G401 (cell line): ENCODE measurements around the gene COL20A1. TPM values are rescaled to one million over a fixed set of nuclear protein-coding genes. Genes with fewer than 3 reads are reported as not detected.
A peak's percentile ranks its signal among the peaks of the same experiment; 100 is the strongest.

Experiments
- DNase-seq: peaks from one replicate; pipeline ENCODE4 v3.0.0-alpha.2; 2015; ENCODE audit warnings: low spot score
- in situ Hi-C: cut with HindIII; loops from 2 replicates; pipeline ENCODE4 v1.10.0; 2016; ENCODE audit warnings: low sequenced_read_pairs, mixed read lengths
- total RNA-seq: library from RNA; depleted of rRNA; stranded (reverse); fragments of >200 nt; shearing (Covaris generic); gene quantifications from 2 replicates; pipeline ENCODE4 v1.2.3, GENCODE V29; 2014

COL20A1 gene
- total RNA-seq, 1 experiment from 2014 or later: not detected

DNA sequence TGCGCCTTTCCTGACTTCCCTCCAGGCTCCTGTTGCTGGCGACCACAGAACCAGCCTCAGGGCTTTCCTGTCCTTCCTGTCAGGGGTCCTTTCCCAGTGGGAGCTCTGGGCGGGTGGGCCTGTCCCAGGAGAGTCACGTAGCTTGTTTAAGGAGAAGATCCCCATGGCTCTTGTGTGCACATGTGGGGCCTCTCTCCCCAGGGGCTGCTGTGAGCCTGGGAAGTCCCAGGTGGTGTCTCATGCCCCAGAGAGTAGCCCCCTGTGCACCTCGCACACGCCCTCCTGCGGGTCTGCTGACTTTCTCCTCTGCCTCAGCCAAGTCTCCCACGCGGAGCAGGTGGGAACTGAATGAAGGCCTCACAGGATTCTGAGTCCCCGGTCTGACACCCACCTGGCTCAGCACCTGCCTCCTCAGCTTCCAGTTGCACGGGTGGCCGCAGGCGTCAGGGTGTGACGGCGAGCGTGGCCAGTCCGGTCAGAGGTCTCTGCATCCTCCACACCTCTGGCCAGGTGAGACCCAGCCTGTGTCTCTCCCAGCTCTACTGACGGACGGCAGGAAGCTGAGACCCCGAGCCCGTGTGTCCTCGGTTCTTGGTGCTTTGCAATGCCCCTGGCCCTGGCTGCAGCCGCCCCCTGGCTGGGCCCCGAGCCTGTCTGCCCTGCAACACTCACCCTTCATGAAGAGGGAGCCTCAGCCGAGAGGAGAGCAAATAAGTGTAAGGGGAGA is 33.1 kb upstream of the COL20A1 start:
- DNase-seq: no peak
- in situ Hi-C loops: no loop called here

DNA sequence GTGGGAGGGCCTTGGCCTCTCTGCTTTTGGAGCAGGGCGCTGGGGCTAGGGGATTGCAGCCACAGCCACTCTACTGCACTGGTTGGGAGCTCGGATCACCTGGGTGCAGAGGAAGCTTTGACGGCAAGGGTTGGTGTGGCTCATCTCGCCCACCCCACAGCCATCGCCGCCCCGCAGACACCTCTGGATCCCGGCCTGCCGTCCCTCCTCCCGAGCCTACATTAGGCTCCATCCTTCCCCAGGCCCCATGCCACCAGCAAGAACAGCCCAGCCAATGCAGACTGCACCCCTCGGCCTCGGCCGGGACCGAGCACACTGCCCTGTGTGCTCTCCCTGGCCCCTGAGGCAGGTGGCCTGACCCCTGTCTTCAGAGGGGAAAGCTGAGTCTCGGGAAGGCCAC is 32.5 kb upstream of the COL20A1 start:
- DNase-seq: no peak
- in situ Hi-C loops: no loop called here

DNA sequence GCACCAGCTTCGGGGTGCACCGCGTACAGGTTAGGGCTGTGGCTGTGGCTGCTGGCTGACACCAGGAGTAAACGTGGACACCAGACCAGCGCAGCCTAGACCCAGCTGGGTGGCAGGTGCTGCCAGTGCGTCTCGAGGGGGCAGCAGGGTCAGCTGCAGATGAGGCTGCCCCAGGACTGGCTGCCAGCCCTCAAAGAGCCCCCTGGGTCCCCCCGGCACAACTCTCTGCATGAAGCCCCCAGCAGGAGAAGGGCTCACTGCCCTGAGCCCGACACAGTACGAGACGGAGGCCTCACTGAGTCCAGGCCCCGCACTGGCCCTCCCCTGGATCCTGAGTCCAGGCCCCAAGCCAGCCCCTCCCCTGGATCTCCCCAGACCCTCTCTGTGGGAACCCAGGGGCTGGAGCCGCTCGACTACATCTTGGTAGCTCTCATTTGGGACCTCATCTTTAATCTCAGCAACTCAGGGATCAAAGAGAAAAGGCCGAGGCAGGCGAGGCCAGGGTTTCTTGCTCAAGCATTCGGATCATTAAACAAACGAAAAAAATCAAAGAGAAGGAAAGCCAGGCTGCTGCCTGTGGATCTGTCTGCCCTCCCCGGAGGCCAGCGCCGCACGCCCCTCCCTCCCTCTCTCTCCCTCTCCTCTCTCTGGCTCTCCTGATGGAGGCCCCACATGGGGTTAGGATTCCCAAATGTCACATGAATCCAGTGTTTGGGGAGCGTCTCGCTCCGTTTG is 31.8 kb upstream of the COL20A1 start:
- in situ Hi-C loops: no loop called here
- DNase-seq: no peak

- in situ Hi-C loops: no loop called here
- no peak for DNase-seq
Measured at GRCh38 chr20:63261795-63262528, 31.0 kb upstream of the COL20A1 start.

GRCh38 chr20:63262836-63263235 is 30.1 kb upstream of the COL20A1 start:
- DNase-seq: no peak
- in situ Hi-C loops: no loop called here

GRCh38 chr20:63264000-63264399 is 29.0 kb upstream of the COL20A1 start:
- in situ Hi-C loops: no loop called here
- no peak for DNase-seq

DNA sequence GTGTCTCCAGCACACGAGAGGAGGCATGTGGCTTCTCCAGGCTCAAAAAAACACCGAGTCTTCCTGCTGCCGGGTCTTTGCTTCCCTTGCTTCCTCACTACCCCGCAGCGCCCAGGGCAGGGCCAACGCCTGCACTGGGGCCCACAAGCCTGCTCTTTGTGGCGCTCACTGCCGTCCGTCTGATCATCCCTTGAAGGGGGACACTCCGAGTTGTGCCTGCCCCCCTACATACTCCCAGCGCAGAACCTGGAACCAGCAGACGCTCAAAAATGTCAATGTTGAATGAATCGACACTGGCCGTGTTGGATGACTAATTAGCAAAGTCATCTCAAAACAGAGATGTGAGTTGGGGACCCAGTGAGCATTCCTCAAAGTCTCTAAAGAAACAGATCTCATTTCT is 28.5 kb upstream of the COL20A1 start:
- in situ Hi-C loops: no loop called here
- DNase-seq: no peak

DNA sequence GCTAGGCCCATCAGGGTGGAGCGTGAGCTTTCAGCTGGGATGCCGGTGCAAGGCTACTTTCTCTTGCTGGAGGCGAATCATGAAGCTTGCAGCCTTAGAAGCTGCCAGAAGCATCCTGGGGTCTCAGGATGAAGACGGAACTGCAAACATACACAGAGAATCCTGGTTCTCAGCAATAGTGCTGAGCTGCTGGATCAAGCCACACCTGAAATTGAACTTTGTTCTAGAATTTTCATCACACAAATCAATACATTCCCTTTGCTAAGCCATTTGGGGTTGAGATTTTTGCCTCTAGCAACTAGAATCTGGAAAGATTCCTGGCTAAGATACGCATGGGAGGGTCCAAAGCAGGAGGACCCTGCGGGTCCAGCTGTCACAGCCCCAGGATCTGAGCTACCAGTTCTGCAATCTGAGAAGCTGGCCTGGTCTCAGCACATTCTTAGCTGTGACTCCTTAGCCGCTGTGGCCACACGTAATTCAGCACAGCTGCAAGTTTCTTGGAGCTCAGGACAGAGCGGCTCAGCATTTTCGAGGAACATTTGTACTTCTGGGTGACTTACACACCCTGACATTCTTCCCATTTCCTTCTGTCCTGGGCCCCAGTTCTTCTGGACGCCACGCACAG is 27.0 kb upstream of the COL20A1 start:
- in situ Hi-C loops: no loop called here
- DNase-seq: peak; percentile 43

DNA sequence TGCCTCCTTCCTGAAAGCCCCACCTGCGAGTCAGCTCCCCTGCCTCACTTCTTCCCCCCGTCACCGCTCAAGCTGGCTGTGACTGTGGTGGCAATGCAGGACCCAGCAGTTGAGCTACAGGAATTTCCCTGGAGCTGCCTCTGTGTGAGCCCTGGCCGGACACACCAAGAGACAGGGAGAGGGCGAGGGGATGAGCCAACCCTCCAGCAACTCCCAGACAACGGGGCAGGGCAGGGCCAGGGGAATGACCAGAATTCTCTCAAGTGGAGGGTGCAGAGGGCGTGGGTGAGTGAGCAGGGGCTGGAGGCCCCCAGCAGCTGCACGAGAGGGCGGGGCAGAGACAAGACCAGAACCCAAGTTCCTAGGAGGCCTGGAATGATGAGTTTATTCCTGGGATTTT is 25.3 kb upstream of the COL20A1 start:
- in situ Hi-C loops: no loop called here
- DNase-seq: no peak

DNA sequence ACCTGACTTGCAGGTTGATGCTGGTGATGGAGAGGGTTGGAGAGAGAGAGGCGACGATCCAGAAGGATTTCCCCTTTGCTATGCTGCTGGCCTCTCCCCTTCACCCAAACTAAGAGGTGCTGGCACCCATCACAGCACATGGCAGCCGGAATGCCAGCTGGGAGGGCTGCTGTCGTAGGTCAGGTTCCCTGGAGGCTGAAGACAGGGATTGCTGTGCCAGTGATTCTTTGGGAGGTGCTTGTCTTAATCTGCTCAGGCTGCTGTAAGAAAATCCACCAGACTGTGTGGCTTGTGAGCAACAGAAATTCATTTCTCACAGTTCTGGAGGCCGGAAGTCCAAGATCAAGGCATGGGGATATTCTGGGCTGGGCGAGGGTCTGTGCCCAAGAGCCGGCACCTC is 24.7 kb upstream of the COL20A1 start:
- in situ Hi-C loops: no loop called here
- no peak for DNase-seq

DNA sequence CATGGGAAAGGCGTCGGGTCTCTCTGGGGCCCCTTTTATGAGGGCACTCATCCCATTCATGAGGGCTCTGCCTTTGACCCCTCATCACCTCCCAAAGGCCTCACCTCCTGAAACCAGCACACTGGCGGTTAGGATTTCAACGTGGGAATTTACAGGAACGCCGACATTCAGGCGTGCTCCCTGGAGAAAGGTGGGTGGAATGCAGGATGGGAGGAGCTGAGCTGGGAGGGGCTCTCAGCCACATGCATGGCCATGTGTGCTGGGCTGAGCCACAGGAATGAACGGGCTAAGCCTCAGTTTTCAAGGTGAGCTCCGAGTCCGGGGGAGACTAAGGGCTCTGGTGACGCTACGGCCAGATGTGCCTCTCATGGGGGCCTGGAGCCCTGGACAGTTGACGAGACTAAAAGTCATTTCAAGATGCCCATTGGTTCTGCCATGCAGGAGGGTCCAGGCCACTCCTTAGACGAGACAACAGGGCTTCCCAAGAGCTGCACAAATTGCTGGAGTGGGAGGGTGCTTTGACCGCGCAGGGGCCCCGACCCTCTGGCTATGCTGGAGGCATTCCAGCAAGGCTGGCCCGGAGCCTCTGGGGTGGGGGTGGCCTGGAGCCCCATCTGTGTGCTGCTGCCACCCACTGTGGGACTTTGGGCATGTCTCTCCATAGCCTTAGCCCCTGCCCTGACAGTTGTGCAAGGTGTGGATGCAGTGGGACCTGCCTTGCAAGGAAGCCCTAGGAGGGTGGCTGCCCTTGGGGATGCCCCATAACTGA is 24.1 kb upstream of the COL20A1 start:
- in situ Hi-C loops: no loop called here
- DNase-seq: no peak

- DNase-seq: no peak
- in situ Hi-C loops: no loop called here
Measured at GRCh38 chr20:63269724-63270123, 23.3 kb upstream of the COL20A1 start.

DNA sequence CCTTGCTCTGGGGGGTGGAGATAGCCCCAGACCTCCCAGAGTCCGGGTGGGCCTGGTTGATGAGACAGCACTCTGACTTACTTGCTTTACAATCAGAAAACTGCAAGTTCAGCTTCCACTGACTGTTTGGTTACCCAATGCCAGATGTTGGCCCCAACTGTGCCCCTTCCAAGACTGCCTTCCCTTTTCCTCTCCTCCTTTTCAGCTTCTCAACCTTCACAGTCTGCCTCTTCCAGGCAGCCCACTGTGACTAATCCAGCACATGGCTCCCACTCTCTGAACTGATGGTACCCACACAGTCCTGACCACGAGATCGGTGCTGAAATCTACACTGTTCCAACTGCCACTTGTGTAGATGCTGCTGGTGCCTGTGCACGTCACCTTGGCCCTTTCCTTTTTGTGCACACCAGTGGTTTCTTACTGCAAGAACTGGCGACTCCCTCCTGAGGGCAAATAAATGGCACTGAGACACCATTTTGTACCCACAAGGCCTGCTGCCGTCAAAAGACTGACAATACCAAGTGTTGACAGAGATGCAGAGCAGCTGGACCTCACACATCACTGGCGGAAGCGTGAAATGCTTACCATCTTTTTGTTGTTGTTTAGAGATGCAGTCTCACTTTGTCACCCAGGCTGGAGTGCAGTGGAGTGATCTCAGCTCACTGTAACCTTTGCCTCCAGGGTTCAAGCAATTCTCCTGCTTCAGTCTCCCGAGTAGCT is 22.2 kb upstream of the COL20A1 start:
- no peak for DNase-seq
- in situ Hi-C loops: no loop called here

GRCh38 chr20:63272105-63273058 is 20.6 kb upstream of the COL20A1 start, which contains the start of gene ARFGAP1:
Gene ARFGAP1, plus strand, starts transcription at chr20:63272813. Its CDS starts 2,768 bp downstream, at chr20:63275581.
- peak; percentile 88 for DNase-seq
- in situ Hi-C loops: no loop called here

DNA sequence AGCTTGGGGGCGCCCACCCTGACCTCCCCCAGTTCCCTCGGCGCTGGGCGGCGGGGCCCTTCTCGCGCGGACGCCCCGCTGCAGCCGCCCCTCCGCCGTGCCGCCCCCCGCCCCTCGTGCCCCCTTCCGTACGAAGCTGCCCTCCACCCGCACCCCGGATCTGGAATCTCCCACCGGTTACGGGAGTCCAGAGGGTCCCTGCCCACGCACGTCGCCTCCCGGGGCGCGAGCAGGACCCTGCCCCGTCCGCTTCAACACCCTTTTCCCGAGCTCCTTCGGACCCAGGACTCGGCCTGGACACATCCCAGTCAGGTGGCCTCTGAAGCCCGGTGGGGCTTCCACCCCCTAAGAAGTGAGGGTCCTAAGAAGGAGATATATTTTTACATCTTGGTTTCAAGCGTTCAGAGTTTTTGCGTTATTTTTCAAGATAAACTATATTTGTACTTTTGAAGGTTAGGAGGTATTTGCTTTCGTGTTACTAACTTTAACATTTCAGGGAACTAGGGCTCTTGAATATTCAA is 19.9 kb upstream of the COL20A1 start:
- in situ Hi-C loops: no loop called here
- no peak for DNase-seq

GRCh38 chr20:63273635-63274380 is 19.2 kb upstream of the COL20A1 start:
- no peak for DNase-seq
- in situ Hi-C loops: no loop called here
